Mucosa of stomach (tissue), 1 donor: ENCODE results near the gene TENT5C.

Source experiments
- H3K27me3 ChIP-seq: one replicate; pipeline ENCODE4 v1.7.0; 2013; ENCODE audit warnings: mild to moderate bottlenecking, low read length; ENCODE audit not compliant: control insufficient read depth, insufficient read depth
- H3K36me3 ChIP-seq: one replicate; pipeline ENCODE4 v1.7.0; 2013; ENCODE audit warnings: low read length; ENCODE audit not compliant: control insufficient read depth, insufficient read depth
- H3K4me1 ChIP-seq: one replicate; pipeline ENCODE4 v1.7.0; 2013; ENCODE audit warnings: mild to moderate bottlenecking, low read length; ENCODE audit not compliant: control insufficient read depth, insufficient read depth
- H3K4me3 ChIP-seq: one replicate; pipeline ENCODE4 v1.7.0; 2013; ENCODE audit warnings: low read length
- H3K9ac ChIP-seq: one replicate; pipeline ENCODE4 v1.7.0; 2013; ENCODE audit warnings: mild to moderate bottlenecking, low read length, moderate library complexity
- H3K9me3 ChIP-seq: one replicate; pipeline ENCODE4 v1.7.0; 2013; ENCODE audit warnings: mild to moderate bottlenecking, low read length, moderate library complexity; ENCODE audit not compliant: control insufficient read depth
- donor health status: Pancreatic carcinoma.

Gene TENT5C

GRCh38 chr1:117646007-117646811 lies 40.4 kb downstream of the TENT5C start:
- Histone ChIP-seq H3K4me3 (no peak overlapping the region), H3K4me1 (peaks cover 8% of the 10 kb centered on the region), H3K27me3 (no peaks in the 10 kb centered on the region), H3K36me3 (no peaks in the 10 kb centered on the region), H3K9ac (no peak overlapping the region), H3K9me3 (no peaks in the 10 kb centered on the region)

DNA sequence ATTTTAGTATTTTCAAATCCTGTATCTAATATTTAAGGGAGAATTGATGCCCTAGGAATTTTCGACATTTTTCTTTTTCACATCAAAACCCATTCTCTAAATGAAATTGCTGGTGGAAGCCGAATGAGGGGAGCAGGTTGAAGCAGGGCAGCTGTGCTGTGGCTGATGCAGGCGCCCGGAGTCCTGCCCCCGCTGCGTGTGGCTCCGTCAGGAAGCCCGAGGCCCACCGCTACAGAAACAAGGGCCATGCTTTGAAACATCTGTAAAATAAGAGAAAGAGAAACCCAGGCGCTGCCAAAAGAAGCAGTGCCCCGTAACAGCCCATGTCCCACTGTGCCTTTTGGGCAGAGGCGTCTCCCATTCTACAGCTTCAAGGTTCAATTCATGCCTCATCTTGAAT lies 41.1 kb downstream of the TENT5C start:
- Histone ChIP-seq H3K4me3 (no peak overlapping the region), H3K9me3 (no peaks in the 10 kb centered on the region), H3K9ac (no peak overlapping the region), H3K4me1 (peaks cover 8% of the 10 kb centered on the region), H3K36me3 (no peaks in the 10 kb centered on the region), H3K27me3 (no peaks in the 10 kb centered on the region)

DNA sequence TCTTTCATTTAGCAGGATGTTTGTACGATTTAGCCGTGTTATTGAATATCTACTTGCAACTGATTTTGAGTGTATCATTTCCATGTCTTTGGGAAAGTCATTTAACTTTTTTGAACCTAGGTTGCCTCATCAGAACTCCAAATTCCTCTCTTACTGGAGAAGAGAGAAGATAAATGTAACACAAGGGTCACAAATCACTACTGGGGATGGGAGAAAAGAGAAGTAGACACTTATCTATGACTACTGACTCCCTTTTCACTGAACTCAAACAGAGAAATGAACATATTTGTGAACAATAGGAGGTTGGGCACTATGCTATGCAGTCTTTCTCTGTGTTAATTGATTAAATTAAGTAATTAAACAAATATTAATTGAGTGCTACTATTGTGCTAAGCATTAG lies 42.2 kb downstream of the TENT5C start:
- no peaks in the 10 kb centered on the region for H3K9me3 ChIP-seq
- peaks cover 8% of the 10 kb centered on the region for H3K4me1 ChIP-seq
- no peaks in the 10 kb centered on the region for H3K27me3 ChIP-seq
- H3K9ac ChIP-seq, result no peak overlapping the region
- H3K4me3 ChIP-seq, result no peak overlapping the region
- no peaks in the 10 kb centered on the region for H3K36me3 ChIP-seq

- Histone ChIP-seq H3K4me3 (no peak overlapping the region), H3K9ac (no peak overlapping the region), H3K4me1 (peaks cover 21% of the 10 kb centered on the region), H3K36me3 (no peaks in the 10 kb centered on the region), H3K27me3 (no peaks in the 10 kb centered on the region), H3K9me3 (no peaks in the 10 kb centered on the region)
These were observed 45.2 kb downstream of the TENT5C start for GRCh38 chr1:117650840-117651568.

DNA sequence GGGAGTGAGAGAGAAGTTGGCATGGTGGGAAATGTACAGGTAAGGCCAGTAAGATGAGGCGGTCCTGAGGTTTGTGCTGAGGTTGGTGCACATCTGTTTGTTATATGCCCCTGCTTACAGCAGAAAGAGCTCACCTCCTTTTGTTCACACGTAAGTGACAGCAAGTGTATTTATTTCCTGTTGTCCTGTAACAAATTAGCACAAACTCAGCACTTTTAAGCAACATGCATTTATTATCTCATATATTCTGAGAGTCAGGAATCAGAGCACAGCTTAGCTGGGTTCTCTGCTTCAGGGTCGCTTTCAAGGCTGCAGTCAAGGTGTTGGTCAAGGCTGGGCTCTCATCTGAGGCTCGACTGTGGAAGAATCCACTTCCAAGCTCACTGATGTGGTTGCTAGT lies 45.8 kb downstream of the TENT5C start:
- Histone ChIP-seq H3K4me3 (no peak overlapping the region), H3K9me3 (no peaks in the 10 kb centered on the region), H3K9ac (no peak overlapping the region), H3K4me1 (peaks cover 15% of the 10 kb centered on the region), H3K36me3 (no peaks in the 10 kb centered on the region), H3K27me3 (no peaks in the 10 kb centered on the region)

DNA sequence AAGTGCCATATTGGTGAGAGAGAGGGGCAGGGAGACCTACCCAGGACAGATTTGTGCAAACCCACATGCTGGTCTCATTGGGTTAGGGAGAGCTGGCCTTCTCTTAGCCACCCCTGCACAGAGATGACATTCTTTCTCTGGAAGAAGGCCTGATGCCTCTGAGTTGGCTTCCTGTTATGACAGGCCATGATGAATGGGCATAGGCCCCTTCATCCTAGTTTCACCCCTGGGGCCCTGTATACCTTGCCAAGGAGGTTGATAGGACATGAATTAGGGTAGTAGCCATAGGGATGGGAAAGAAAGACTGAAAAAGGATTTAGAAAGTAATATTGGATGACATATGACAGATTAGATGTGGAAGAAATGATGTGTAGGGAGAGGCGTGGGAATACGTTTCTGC lies 46.6 kb downstream of the TENT5C start:
- Histone ChIP-seq H3K4me3 (no peak overlapping the region), H3K36me3 (no peaks in the 10 kb centered on the region), H3K4me1 (peaks cover 14% of the 10 kb centered on the region), H3K27me3 (no peaks in the 10 kb centered on the region), H3K9ac (no peak overlapping the region), H3K9me3 (no peaks in the 10 kb centered on the region)

DNA sequence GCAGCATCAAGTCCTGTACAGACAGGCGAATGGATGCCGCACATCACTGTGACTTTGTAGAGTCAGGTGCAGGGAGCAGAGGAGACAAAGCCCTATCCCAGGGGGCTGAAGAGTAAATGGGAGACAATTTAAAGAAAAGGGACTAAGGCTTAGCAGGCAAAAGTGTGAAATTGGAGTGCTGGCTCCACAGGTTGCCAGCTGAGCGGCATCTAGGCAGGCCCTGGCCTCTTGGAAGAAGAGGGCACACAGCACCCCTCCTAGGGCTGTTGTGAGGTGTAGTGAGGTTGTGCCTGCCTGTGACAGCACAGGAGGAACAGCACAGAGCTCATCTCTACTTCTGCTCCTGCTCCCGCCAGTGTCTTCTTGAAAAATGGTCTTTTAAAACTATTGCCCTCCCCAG lies 47.3 kb downstream of the TENT5C start:
- Histone ChIP-seq H3K36me3 (no peaks in the 10 kb centered on the region), H3K9me3 (no peaks in the 10 kb centered on the region), H3K27me3 (no peaks in the 10 kb centered on the region), H3K4me1 (peaks cover 14% of the 10 kb centered on the region), H3K9ac (no peak overlapping the region), H3K4me3 (no peak overlapping the region)

GRCh38 chr1:117653732-117654492 lies 48.1 kb downstream of the TENT5C start:
- Histone ChIP-seq H3K9ac (no peak overlapping the region), H3K4me3 (no peak overlapping the region), H3K36me3 (no peaks in the 10 kb centered on the region), H3K9me3 (no peaks in the 10 kb centered on the region), H3K4me1 (peaks cover 14% of the 10 kb centered on the region), H3K27me3 (no peaks in the 10 kb centered on the region)

- no peak overlapping the region for H3K4me3 ChIP-seq
- peaks cover 14% of the 10 kb centered on the region for H3K4me1 ChIP-seq
- H3K36me3 ChIP-seq, result no peaks in the 10 kb centered on the region
- no peak overlapping the region for H3K9ac ChIP-seq
- no peaks in the 10 kb centered on the region for H3K27me3 ChIP-seq
- no peaks in the 10 kb centered on the region for H3K9me3 ChIP-seq
These were observed 48.8 kb downstream of the TENT5C start for GRCh38 chr1:117654493-117655219.

DNA sequence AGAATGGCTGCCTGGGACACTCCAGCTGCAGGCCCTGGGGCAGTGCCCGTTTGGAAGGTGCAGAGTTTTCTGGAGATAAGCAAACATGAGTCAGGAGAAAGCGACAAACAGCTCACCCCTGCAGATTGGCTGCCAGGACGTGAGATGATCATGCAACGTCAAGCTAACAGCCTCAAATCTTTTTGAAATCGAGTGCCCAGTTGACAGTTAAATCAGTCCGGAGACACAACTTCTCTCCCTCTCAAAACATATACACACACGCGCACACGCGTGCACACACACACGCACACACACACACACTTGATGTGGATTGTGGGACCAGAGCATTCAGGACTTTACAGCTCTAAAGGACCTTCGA lies 49.4 kb downstream of the TENT5C start:
- H3K27me3 ChIP-seq, result no peaks in the 10 kb centered on the region
- peaks cover 14% of the 10 kb centered on the region for H3K4me1 ChIP-seq
- H3K9ac ChIP-seq, result no peak overlapping the region
- H3K36me3 ChIP-seq, result no peaks in the 10 kb centered on the region
- no peak overlapping the region for H3K4me3 ChIP-seq
- H3K9me3 ChIP-seq, result no peaks in the 10 kb centered on the region

DNA sequence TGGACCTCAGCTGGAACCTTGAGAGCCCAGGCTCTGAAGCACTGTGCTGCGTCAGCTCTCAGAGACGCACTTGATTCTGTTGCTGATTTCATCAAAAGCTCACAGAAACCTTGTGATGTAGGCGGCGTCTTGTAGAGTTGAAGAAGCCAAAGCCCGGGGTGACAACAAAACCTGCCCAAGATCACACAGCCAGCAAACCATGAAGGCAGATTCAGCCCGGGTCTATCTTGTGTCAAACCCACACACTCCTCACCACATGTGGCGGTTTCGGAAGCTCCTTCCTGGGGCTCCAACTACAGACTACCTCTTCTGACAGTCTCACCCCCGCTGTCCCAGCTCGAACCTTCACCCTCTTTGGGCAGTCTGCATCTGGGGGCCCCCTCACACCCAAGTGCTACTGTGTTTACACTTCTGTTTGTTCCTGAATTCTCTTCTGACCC lies 50.4 kb downstream of the TENT5C start:
- no peak overlapping the region for H3K4me3 ChIP-seq
- H3K9me3 ChIP-seq, result no peaks in the 10 kb centered on the region
- H3K27me3 ChIP-seq, result no peaks in the 10 kb centered on the region
- H3K9ac ChIP-seq, result no peak overlapping the region
- H3K4me1 ChIP-seq, result peaks cover 14% of the 10 kb centered on the region
- H3K36me3 ChIP-seq, result no peaks in the 10 kb centered on the region
